KMS-11 (cell line): Measurements from ENCODE around the gene PTPRK.

ENCODE experiments used
- H2AFZ ChIP-seq: fragments of 200-600 bp; sonication (generic); 2 replicates; pipeline ENCODE4 v1.6.1; 2016; ENCODE audit warnings: antibody characterized with exemption, mixed run types, low read depth
- H3K27ac ChIP-seq: fragments of 200-600 bp; sonication (generic); 2 replicates; pipeline ENCODE4 v1.6.1; 2016; ENCODE audit warnings: mild to moderate bottlenecking, mixed run types
- H3K27me3 ChIP-seq: fragments of 200-600 bp; sonication (generic); 2 replicates; pipeline ENCODE4 v1.6.1; 2017; ENCODE audit warnings: mild to moderate bottlenecking, low read depth, mixed run types, moderate library complexity; ENCODE audit not compliant: insufficient read depth
- H3K36me3 ChIP-seq: fragments of 200-600 bp; sonication (generic); 2 replicates; pipeline ENCODE4 v1.6.1; 2017; ENCODE audit warnings: mild to moderate bottlenecking, mixed run types; ENCODE audit not compliant: insufficient read depth
- H3K4me1 ChIP-seq: fragments of 200-600 bp; sonication (generic); 2 replicates; pipeline ENCODE4 v1.6.1; 2016; ENCODE audit warnings: mild to moderate bottlenecking, low read depth, mixed run types; ENCODE audit not compliant: poor library complexity, severe bottlenecking
- H3K4me2 ChIP-seq: fragments of 200-600 bp; sonication (generic); 2 replicates; pipeline ENCODE4 v1.7.0; 2016; ENCODE audit warnings: mild to moderate bottlenecking, mixed run types
- H3K4me3 ChIP-seq: fragments of 200-600 bp; sonication (generic); IDR thresholded peaks from 2 replicates; pipeline ENCODE4 v1.6.1; 2017; ENCODE audit warnings: low read depth, low read length, mixed read lengths; ENCODE audit not compliant: insufficient read depth
- H3K79me2 ChIP-seq: fragments of 200-600 bp; sonication (generic); 2 replicates; pipeline ENCODE4 v1.6.1; 2016; ENCODE audit warnings: low read depth, mixed run types; ENCODE audit not compliant: insufficient read depth
- H3K9ac ChIP-seq: fragments of 200-600 bp; sonication (generic); 2 replicates; pipeline ENCODE4 v1.6.1; 2016; ENCODE audit warnings: mild to moderate bottlenecking, mixed run types
- H4K20me1 ChIP-seq: fragments of 200-600 bp; sonication (generic); 2 replicates; pipeline ENCODE4 v1.6.1; 2016; ENCODE audit warnings: mild to moderate bottlenecking, mixed run types; ENCODE audit not compliant: insufficient read depth
- CTCF ChIP-seq: fragments of 200-600 bp; sonication (generic); conservative IDR thresholded peaks from 2 replicates; pipeline ENCODE4 v1.6.1; 2017; ENCODE audit warnings: low read depth, mild to moderate bottlenecking, antibody characterized with exemption, low read length, moderate library complexity, mixed read lengths

Gene PTPRK

GRCh38 chr6:128067446-128068118, 452.8 kb downstream of the PTPRK start:
- H3K36me3 ChIP-seq, result no peaks in the 10 kb centered on the region
- no peak overlapping the region for H2AFZ ChIP-seq
- peaks cover 37% of the 10 kb centered on the region for H3K4me1 ChIP-seq
- H3K27ac ChIP-seq, result no peak overlapping the region
- H4K20me1 ChIP-seq, result no peaks in the 10 kb centered on the region
- no peak overlapping the region for H3K4me2 ChIP-seq
- H3K27me3 ChIP-seq, result no peaks in the 10 kb centered on the region
- H3K4me3 ChIP-seq, result no peak overlapping the region
- H3K79me2 ChIP-seq, result no peaks in the 10 kb centered on the region
- no peak overlapping the region for H3K9ac ChIP-seq
- TF ChIP-seq CTCF, result no peak

GRCh38 chr6:128065072-128065471, 455.3 kb downstream of the PTPRK start:
- Histone ChIP-seq H2AFZ (no peak overlapping the region), H3K9ac (no peak overlapping the region), H3K4me2 (no peak overlapping the region), H3K4me3 (no peak overlapping the region), H3K27ac (no peak overlapping the region), H4K20me1 (no peaks in the 10 kb centered on the region), H3K27me3 (no peaks in the 10 kb centered on the region), H3K4me1 (peaks cover 13% of the 10 kb centered on the region), H3K79me2 (no peaks in the 10 kb centered on the region), H3K36me3 (no peaks in the 10 kb centered on the region)
- no peak for TF ChIP-seq CTCF

GRCh38 chr6:128064540-128064895, 455.9 kb downstream of the PTPRK start:
- Histone ChIP-seq H3K4me3 (no peak overlapping the region), H3K4me2 (no peak overlapping the region), H3K36me3 (no peaks in the 10 kb centered on the region), H2AFZ (no peak overlapping the region), H3K4me1 (peaks cover 10% of the 10 kb centered on the region), H4K20me1 (no peaks in the 10 kb centered on the region), H3K9ac (no peak overlapping the region), H3K79me2 (no peaks in the 10 kb centered on the region), H3K27me3 (no peaks in the 10 kb centered on the region), H3K27ac (no peak overlapping the region)
- no peak for TF ChIP-seq CTCF

GRCh38 chr6:128063850-128064539, 456.4 kb downstream of the PTPRK start:
- Histone ChIP-seq H2AFZ (no peak overlapping the region), H4K20me1 (no peaks in the 10 kb centered on the region), H3K36me3 (no peaks in the 10 kb centered on the region), H3K79me2 (no peaks in the 10 kb centered on the region), H3K27me3 (no peaks in the 10 kb centered on the region), H3K4me2 (no peak overlapping the region), H3K4me3 (no peak overlapping the region), H3K9ac (no peak overlapping the region), H3K4me1 (peaks cover 10% of the 10 kb centered on the region), H3K27ac (no peak overlapping the region)
- TF ChIP-seq CTCF, result no peak
